GM21529 (cell line): ENCODE data around the gene TRIM73.
"Not testable (repeated sequence)": the region's sequence is repeated elsewhere in the genome, so short reads cannot be mapped to it uniquely, and the experiment has no call there.

ENCODE experiments used
- ATAC-seq: cut with Tn5 transposase; IDR thresholded peaks from one replicate; pipeline ENCODE4 v1.9.1; 2021; ENCODE audit not compliant: unreplicated experiment

Gene TRIM73

DNA sequence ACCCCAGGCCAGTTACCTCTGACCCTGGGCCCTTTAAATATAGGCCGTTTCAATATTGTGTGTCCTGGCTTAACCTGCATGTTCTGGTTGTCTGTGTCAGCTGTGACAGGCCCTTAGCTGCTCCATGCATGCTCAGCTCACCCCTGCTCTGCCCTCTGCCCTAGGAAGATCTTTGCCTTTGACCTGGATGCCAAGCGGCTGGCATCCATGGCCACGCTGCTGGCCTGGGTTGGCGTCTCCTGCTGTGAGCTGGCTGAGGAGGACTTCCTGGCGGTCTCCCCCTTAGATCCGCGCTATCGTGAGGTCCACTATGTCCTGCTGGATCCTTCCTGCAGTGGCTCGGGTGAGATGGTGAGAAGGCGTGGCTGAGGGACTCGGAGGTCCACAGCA, 20.0 kb downstream of the TRIM73 start:
- not testable (repeated sequence) for ATAC-seq

DNA sequence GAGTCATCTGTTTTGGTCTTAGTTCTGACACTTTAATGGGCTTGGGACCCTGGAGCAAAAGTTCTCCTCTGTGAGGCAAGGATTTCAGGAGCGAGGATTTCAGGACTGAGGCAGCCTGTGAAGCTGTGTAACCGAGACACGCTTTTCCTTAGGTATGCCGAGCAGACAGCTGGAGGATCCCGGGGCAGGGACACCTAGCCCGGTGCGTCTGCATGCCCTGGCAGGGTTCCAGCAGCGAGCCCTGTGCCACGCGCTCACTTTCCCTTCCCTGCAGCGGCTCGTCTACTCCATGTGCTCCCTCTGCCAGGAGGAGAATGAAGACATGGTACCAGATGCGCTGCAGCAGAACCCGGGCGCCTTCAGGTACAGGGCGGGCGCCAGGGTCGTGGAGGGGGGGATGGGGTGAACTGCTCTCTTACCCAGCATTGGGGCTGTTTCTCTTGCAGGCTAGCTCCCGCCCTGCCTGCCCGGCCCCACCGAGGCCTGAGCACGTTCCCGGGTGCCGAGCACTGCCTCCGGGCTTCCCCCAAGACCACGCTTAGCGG, 20.5 kb downstream of the TRIM73 start:
- not testable (repeated sequence) for ATAC-seq

- ATAC-seq, result not testable (repeated sequence)
Measured at GRCh38 chr7:75416787-75417186, 21.4 kb downstream of the TRIM73 start.

- not testable (repeated sequence) for ATAC-seq
Measured at GRCh38 chr7:75418292-75418858, 22.9 kb downstream of the TRIM73 start.

DNA sequence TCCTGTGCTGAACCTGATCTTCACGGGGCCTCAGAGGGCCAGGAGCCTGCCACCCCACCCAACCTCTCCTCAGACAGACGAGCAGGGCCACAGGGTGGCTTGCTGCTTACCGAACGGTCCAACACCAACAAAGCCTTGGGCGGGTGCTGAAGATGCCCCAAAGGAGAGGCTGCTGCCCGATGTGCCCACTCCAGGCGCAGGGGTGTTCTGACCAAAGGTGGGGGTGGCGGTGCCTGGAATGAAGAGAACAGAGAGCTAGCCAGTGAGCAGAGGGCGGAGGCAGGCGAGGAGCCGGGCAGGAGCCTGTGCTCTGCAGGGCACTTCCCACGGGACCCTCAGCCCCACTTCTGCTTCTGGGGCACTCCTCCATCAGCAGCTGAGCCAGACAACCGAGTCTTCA, 23.8 kb downstream of the TRIM73 start:
- ATAC-seq, result not testable (repeated sequence)

GRCh38 chr7:75419693-75420092, 24.3 kb downstream of the TRIM73 start:
- not testable (repeated sequence) for ATAC-seq

- not testable (repeated sequence) for ATAC-seq
Measured at GRCh38 chr7:75420152-75420551, 24.7 kb downstream of the TRIM73 start.

GRCh38 chr7:75421798-75422710, 26.6 kb downstream of the TRIM73 start:
- ATAC-seq, result not testable (repeated sequence)

DNA sequence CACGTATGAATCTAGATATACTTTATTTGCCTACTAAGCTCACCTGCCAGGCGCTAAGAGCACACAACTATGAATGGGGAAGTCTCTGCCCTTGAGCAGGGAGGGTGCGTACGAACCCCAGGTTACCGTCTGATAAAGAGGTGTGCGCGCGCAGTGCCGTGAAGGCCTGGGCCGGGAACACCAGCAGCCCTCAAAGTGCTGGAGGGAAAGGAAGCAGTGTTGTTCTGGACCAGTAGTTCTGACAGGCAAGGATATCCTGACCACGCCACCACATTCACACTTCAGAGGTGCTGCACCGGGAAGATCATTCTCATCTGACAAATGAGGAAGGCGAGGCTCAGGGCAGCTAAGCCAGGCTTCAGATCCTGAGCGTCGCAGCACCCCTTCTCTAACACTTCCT, 28.1 kb downstream of the TRIM73 start:
- not testable (repeated sequence) for ATAC-seq

- ATAC-seq, result not testable (repeated sequence)
Measured at GRCh38 chr7:75439000-75439399, 43.6 kb downstream of the TRIM73 start.

- ATAC-seq, result peak; percentile 43
Measured at GRCh38 chr7:75442101-75442464, 46.7 kb downstream of the TRIM73 start.

DNA sequence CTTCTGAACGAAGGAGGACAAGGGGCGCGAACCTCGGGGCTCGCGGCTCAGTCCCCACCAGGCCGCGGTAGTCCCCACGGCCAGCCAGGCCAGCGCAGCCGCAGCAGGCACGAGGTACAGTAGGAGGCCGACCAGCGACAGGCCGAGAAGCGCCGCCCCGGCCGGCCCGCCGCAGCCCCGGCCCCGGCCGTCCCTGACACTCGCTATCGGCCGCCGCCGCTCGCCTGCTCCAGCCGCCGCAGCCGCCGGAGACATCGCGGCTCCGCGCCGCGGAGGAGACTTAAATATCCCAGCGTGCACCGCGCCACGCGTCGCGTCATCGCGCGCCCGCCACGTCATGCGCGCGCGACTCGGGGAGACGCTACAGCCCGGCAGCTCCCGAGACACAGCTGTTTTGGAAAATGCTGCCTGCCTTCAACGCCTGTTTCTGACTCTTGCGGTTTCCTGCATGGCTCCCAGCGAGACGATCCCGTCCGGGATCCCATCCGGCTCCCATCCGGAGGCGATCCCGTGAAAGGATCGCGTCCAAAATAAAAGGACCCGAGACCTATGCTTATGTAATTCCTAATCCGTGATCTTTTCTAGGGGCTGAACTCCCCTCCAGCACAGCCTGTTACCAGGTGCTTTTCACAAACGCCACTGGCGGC, 47.2 kb downstream of the TRIM73 start:
- ATAC-seq, result peak; percentile 84

- not testable (repeated sequence) for ATAC-seq
Measured at GRCh38 chr7:75449946-75450345, 54.5 kb downstream of the TRIM73 start.

DNA sequence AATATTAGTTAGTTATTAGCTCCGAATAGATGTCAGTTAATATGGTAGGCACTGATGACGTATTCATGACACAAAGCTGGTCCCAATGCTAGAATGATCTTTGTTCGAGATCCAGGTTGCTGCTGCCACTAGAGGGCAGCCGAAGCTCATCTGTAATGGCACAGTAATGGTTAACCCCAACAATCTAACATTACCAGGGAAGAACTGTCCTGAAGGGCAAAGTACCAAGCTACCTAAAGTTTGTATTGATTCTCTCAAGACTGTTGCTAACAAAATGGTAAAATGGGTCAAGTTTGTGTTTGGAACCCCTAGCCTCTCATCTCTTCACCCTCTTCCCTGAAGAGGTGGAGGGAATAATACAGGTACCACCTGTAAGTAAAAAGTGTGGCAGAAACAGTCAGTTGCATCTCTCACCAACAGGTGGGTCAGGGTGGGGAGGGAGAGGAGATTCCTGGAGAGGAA, 57.1 kb downstream of the TRIM73 start:
- ATAC-seq, result peak; percentile 91
